Vagina (tissue), 2 donors: Measurements from ENCODE around the gene C1QTNF8.

Experiments
- CTCF ChIP-seq, 3 experiments: fragments of 450-650 bp in 2 of 3; fragments of 200-600 bp in 1 of 3; sonication (generic) in 1 of 3; IDR thresholded peaks; one replicate each; pipeline ENCODE4 v1.5.1; 2017 to 2019; ENCODE audit warnings: antibody characterized with exemption in 3 of 3, mild to moderate bottlenecking in 2 of 3, moderate library complexity in 2 of 3
- POLR2A ChIP-seq, 2 donors: fragments of 450-650 bp; IDR thresholded peaks; one replicate each; pipeline ENCODE4 v1.6.1; 2017; ENCODE audit warnings: antibody characterized with exemption in 2 of 2, mild to moderate bottlenecking in 2 of 2, moderate library complexity in 2 of 2

GRCh38 chr16:1067629-1068028 lies 28.4 kb downstream of the C1QTNF8 start:
- TF ChIP-seq POLR2A (IDR thresholded peaks at IDR 0.05) (no peak), CTCF (IDR thresholded peaks at IDR 0.05) (no peak)
